Measurements from ENCODE around the gene MGMT. TPM values are rescaled to one million over a fixed set of nuclear protein-coding genes. Genes with fewer than 3 reads are reported as not detected.

The MGMT gene
- total and polyA plus RNA-seq, 2 donors (not counting 3 experiments of a cell fraction or from before 2014, with no cell fraction given): 15.0 to 15.2 TPM

DNA sequence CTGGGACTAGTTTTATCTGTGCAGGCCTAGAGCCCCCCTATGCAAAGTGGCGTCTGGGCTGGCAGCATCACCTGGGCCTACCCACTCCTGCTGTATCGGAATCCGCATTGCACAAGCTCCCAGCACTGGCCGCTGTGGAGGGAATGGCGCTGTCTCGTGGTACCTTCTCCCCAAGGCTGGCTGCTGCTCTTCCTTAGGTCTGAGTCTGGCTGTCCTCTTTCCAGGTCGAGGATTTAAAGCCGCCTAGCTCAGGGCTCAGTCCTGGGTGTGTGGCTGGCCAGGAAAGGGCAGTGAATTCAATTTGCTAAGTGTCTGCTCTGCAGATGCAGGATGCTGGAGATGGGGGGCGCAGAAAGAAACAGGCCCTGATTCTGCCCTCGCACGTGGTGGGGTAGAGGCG is 44.7 kb downstream of the MGMT start:
- TF ChIP-seq EZH2 (IDR thresholded peaks at IDR 0.05; ENCODE audit: borderline replicate concordance, low read depth, low read length, severe bottlenecking) (no peak), GATA2 (IDR thresholded peaks at IDR 0.05; ENCODE audit: insufficient read depth, insufficient read length, low read depth, low read length) (no peak), POLR2AphosphoS5 (IDR thresholded peaks at IDR 0.05; ENCODE audit: insufficient read depth, low read depth, low read length) (no peak), MYC (IDR thresholded peaks at IDR 0.05; ENCODE audit: low read depth, low read length) (no peak), JUN (IDR thresholded peaks at IDR 0.05; ENCODE audit: borderline replicate concordance, insufficient read depth, insufficient read length, low read depth) (no peak)
- DNase-seq (ENCODE audit: low read depth, low spot score): no peak
- no peaks in the 10 kb centered on the region for H3K36me3 ChIP-seq (ENCODE audit: control insufficient read depth in 2 of 2, extremely low read depth in 1 of 2, insufficient read depth in 2 of 2, low read length in 2 of 2)
- no peak overlapping the region for H2AFZ ChIP-seq (ENCODE audit: low read depth, low read length)
- no peaks in the 10 kb centered on the region for H3K9me3 ChIP-seq (replicated peaks; ENCODE audit: control insufficient read depth, insufficient read depth, low read length)
- H3K27me3 ChIP-seq (ENCODE audit: control insufficient read depth in 2 of 2, insufficient read depth in 2 of 2, low read length in 2 of 2): no peaks in the 10 kb centered on the region
- no TSS peak for BruUV-seq (replicated peaks)
- no peaks in the 10 kb centered on the region for H4K20me1 ChIP-seq (replicated peaks; ENCODE audit: control insufficient read depth, extremely low read depth, insufficient read depth, low read length)
- no peaks in the 10 kb centered on the region for H3K4me1 ChIP-seq (ENCODE audit: control insufficient read depth, extremely low read depth, insufficient read depth, low read length)
- ChIA-PET POLR2A (no interaction called here), CTCF (no interaction called here)
- no peak overlapping the region for H3K4me3 ChIP-seq (replicated peaks in 1 of 3; ENCODE audit: insufficient read depth in 1 of 3, low read depth in 1 of 3, low read length in 3 of 3)
- H3K27ac ChIP-seq (ENCODE audit: insufficient read depth, low read depth, low read length): no peak overlapping the region
- no peak for FAIRE-seq
- no peak overlapping the region for H3K9ac ChIP-seq (replicated peaks; ENCODE audit: extremely low read depth, insufficient read depth, low read length)
- intact Hi-C loops (cut with micrococcal nuclease): no loop called here
- H3K9me1 ChIP-seq (replicated peaks; ENCODE audit: control insufficient read depth, extremely low read depth, insufficient read depth, low read length): no peaks in the 10 kb centered on the region
- no peaks in the 10 kb centered on the region for H3K79me2 ChIP-seq (ENCODE audit: control insufficient read depth, insufficient read depth, low read length)
- dilution Hi-C loops (cut with MboI; ENCODE audit: extremely low pct_ligation_motif_present, low sequenced_read_pairs): no loop called here
- H3K4me2 ChIP-seq (ENCODE audit: insufficient read depth, low read length): no peak overlapping the region

DNA sequence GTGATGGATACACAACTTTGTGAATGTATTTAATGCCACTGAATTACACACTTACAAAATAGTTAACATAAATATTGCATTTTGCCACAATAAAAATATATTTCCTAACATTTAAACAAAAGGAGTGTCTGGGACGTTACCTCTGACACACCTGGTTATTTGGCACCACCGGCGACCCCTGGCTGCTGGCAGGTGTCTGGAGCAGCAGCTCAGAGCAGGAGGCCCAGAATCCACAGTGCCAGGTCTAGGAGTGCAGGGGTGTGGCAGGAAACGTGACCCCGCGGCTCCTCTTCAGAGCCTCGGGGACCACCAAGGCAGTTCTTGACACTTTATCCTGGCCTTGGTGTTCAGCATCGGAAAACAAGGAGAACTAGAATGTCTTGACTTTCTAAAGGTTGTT is 46.3 kb downstream of the MGMT start:
- H3K9me3 ChIP-seq (replicated peaks; ENCODE audit: control insufficient read depth, insufficient read depth, low read length): no peaks in the 10 kb centered on the region
- no peaks in the 10 kb centered on the region for H3K9me1 ChIP-seq (replicated peaks; ENCODE audit: control insufficient read depth, extremely low read depth, insufficient read depth, low read length)
- FAIRE-seq: no peak
- no peak overlapping the region for H3K4me2 ChIP-seq (ENCODE audit: insufficient read depth, low read length)
- H3K4me1 ChIP-seq (ENCODE audit: control insufficient read depth, extremely low read depth, insufficient read depth, low read length): no peaks in the 10 kb centered on the region
- intact Hi-C loops (cut with micrococcal nuclease) (no loop called here), dilution Hi-C loops (cut with MboI; ENCODE audit: extremely low pct_ligation_motif_present, low sequenced_read_pairs) (no loop called here)
- TF ChIP-seq EZH2 (IDR thresholded peaks at IDR 0.05; ENCODE audit: borderline replicate concordance, low read depth, low read length, severe bottlenecking): no peak
- TF ChIP-seq MYC (IDR thresholded peaks at IDR 0.05; ENCODE audit: low read depth, low read length): no peak
- TF ChIP-seq POLR2A (IDR thresholded peaks at IDR 0.05; ENCODE audit: low read depth, low read length): no peak
- TF ChIP-seq FOS (IDR thresholded peaks at IDR 0.05; ENCODE audit: borderline replicate concordance, insufficient read depth, low read length): no peak
- TF ChIP-seq, protein P1, sequence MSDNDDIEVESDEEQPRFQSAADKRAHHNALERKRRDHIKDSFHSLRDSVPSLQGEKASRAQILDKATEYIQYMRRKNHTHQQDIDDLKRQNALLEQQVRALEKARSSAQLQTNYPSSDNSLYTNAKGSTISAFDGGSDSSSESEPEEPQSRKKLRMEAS (IDR thresholded peaks at IDR 0.05; ENCODE audit: insufficient read depth, insufficient read length): no peak
- TF ChIP-seq POLR2AphosphoS5 (IDR thresholded peaks at IDR 0.05; ENCODE audit: insufficient read depth, low read depth, low read length): no peak
- TF ChIP-seq, protein P2, sequence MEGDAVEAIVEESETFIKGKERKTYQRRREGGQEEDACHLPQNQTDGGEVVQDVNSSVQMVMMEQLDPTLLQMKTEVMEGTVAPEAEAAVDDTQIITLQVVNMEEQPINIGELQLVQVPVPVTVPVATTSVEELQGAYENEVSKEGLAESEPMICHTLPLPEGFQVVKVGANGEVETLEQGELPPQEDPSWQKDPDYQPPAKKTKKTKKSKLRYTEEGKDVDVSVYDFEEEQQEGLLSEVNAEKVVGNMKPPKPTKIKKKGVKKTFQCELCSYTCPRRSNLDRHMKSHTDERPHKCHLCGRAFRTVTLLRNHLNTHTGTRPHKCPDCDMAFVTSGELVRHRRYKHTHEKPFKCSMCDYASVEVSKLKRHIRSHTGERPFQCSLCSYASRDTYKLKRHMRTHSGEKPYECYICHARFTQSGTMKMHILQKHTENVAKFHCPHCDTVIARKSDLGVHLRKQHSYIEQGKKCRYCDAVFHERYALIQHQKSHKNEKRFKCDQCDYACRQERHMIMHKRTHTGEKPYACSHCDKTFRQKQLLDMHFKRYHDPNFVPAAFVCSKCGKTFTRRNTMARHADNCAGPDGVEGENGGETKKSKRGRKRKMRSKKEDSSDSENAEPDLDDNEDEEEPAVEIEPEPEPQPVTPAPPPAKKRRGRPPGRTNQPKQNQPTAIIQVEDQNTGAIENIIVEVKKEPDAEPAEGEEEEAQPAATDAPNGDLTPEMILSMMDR (IDR thresholded peaks at IDR 0.05; ENCODE audit: extremely low read depth in 1 of 2, insufficient read depth in 1 of 2, low read depth in 1 of 2, low read length in 2 of 2): no peak
- H2AFZ ChIP-seq (ENCODE audit: low read depth, low read length): no peak overlapping the region
- ChIA-PET POLR2A (no interaction called here), CTCF (no interaction called here)
- H3K9ac ChIP-seq (replicated peaks; ENCODE audit: extremely low read depth, insufficient read depth, low read length): no peak overlapping the region
- H4K20me1 ChIP-seq (replicated peaks; ENCODE audit: control insufficient read depth, extremely low read depth, insufficient read depth, low read length): no peaks in the 10 kb centered on the region
- no peak overlapping the region for H3K4me3 ChIP-seq (replicated peaks in 1 of 3; ENCODE audit: insufficient read depth in 1 of 3, low read depth in 1 of 3, low read length in 3 of 3)
- H3K79me2 ChIP-seq (ENCODE audit: control insufficient read depth, insufficient read depth, low read length): no peaks in the 10 kb centered on the region
- DNase-seq (ENCODE audit: low read depth, low spot score): no peak
- H3K27me3 ChIP-seq (ENCODE audit: control insufficient read depth in 2 of 2, insufficient read depth in 2 of 2, low read length in 2 of 2): no peaks in the 10 kb centered on the region
- no peak overlapping the region for H3K27ac ChIP-seq (ENCODE audit: insufficient read depth, low read depth, low read length)
- H3K36me3 ChIP-seq (ENCODE audit: control insufficient read depth in 2 of 2, extremely low read depth in 1 of 2, insufficient read depth in 2 of 2, low read length in 2 of 2): no peaks in the 10 kb centered on the region
- no TSS peak for BruUV-seq (replicated peaks)
